EH (cell line): ENCODE measurements around the gene SLC24A4.

ENCODE experiments used
- DNase-seq: peaks from one replicate; pipeline ENCODE4 v3.0.0-alpha.2; 2015; ENCODE audit warnings: low read depth

The SLC24A4 gene

DNA sequence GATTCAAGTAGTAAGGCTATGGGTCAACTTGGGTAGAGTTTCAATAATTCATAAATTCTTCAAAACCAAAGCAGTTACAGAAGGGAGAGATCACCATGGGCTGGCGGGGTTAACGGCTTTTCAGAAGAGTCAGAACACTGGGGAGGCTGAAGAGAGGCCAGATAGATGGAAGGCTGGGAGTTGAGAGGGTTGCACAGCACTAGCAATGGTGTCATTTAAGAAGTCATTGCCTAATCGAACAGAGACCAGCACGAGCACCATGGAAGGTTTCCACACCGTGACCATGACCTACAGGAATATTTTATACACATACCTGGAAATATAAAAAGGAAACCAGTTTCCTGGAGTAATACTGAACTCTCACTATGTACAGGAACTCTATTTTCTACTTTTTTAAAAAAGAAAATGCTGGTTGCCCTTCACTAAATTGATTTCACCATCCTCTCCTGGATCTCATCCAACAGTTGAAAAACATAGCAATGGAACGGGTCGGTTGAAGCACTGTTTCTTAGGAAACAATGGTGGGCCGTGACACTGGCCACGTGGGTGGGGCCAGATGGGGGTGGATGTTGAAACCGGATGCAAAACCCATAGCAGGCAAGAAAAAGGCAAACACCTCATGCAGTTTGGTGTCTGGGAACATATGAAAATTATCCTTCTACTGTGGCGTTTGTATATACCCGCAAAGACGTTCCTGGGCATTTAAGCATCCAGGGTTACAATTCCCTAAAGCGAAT is 152.7 kb downstream of the SLC24A4 start:
- DNase-seq = peak; percentile 29

DNA sequence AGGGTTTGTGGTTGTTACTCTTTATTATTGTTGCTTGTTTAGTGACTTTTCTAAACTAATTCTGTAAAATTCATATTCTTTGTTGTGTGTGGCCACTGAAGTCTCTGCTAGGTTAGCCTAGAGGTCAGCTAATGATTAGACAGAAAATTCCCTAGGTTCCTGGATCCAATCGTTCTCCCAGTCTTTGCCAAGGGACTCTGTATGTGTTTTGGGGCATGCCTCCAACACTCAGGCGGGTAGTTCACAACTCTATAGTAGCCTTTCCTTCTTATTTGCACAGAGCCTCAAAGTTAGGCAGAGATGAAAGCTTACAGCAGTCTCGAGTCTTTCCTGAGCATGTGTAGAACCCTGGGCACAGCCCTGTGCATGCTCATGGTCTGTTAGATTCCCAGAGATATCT is 157.9 kb downstream of the SLC24A4 start:
- no peak for DNase-seq

DNA sequence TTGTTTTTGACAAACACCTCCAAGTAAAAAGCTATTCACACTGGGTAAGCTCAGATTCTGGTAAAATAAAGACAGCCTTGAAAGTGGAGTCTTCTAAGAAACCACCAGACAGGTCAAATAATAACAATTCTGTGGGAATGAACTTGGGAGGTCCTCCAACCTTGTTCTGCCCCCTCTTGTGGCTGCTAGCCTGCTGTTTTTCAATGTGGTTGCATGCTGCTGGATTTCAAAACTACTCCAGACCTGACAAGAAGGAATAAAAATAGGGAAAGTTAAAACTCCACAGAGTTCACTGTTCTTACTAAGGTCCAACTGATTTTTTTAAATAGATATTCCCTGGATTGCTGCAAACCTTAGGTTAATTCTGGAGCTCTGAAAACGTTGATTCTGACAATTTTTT is 158.4 kb downstream of the SLC24A4 start:
- DNase-seq = peak; percentile 56

GRCh38 chr14:92481811-92482555 is 159.0 kb downstream of the SLC24A4 start:
- DNase-seq = no peak

DNA sequence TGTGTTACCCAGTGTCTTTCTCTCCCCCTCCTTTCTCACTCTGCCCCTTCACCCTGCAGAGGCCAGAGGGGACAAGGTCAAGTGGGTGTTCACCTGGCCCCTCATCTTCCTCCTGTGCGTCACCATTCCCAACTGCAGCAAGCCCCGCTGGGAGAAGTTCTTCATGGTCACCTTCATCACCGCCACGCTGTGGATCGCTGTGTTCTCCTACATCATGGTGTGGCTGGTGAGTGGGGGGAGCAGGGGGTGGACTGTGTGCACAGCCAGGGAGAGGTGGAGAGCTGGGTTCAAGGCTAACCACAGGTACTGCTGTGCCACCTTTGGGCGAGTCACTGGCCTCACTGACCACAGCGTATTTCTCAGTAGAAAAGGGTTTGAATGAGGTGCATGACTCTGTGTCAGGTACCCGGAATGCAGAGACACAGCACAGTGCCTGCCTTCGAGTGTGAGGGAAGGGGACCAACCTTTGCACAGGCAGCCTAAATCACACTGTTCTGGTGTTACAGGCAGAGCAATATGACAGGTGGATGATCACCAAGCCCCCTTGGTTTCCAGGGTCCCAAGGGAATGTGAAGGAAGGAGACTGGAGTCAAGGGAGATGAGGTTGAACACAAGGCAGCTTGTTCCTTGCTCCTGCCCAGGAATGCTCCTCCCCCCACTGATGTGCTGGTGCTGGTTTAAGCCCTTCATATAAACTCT is 159.8 kb downstream of the SLC24A4 start:
- DNase-seq = no peak

DNA sequence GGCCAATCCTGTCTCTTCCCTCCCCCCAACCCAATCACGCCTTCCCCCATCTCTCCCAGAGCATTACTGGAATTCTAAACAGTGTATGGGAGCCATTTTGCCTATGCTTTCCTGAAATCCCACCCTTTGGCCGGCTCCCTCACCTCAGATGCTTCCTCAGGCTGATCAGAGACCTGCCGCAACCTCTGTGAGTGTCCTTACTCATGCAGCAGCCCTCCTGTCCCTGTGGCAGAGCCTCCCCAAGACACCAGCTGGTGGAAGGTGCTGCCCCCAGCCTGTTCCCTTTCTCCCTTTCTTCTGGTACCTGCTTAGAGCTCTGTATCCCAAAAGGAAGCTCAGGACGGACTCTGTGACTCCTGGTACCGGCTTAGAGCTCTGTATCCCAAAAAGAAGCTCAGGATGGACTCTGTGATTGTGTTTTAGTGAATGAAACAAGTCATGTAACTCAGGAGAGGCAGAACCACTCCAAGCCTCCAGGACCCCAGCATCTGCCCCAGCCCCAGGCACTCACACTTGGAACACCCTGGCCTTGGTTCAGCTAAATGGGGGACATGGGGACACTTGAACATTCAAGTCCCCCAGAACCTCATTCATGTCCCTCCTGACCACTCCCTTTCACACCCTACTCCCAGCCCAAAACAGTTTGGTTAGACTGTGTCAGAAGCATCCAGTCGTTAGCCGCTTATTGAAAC is 161.3 kb downstream of the SLC24A4 start:
- DNase-seq = no peak

GRCh38 chr14:92486881-92487280 is 163.9 kb downstream of the SLC24A4 start:
- DNase-seq = peak; percentile 62

- peak; percentile 44 for DNase-seq
Observed at GRCh38 chr14:92487513-92488133, 164.7 kb downstream of the SLC24A4 start.

DNA sequence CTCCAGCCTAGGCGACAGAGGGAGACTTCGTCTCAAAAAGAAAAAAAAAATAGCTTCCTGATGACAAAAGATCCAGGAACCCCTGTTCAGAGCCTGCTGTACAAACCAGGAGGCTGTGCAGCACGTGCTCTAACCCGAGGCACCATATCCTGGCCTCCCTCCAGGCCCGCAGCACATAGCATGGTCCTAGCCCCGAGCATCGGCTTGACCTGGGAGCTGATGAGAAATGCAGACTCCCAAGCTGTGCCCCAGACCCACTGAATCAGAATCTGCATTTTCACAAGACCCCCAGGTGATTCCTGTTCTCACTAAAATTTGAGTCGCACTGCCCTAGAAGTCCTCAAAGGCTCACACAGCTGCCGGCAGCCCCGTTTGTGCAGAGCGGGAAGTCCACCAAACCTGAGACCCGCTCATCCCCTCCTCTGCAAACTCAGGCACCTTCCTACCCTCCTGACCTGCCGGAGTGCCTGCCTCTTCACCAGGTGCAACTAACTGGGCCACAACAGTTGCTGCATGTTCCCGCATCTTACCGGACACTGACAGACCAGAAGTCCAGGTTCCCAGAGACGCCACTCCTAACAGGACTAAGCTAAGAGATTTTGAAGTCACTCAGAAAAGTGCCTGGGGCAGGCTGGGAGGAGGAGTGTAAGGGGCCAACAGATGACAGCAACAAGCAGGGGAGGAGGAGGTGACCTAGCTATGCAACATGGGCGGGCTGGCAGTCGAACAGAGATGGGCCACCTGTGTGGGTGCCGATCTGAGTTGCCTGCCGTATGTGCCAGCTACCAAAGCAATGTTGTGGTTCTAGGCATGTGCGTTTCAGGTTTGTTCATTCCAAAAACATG is 166.7 kb downstream of the SLC24A4 start:
- no peak for DNase-seq

GRCh38 chr14:92490239-92490959 is 167.4 kb downstream of the SLC24A4 start:
- DNase-seq = peak; percentile 34

DNA sequence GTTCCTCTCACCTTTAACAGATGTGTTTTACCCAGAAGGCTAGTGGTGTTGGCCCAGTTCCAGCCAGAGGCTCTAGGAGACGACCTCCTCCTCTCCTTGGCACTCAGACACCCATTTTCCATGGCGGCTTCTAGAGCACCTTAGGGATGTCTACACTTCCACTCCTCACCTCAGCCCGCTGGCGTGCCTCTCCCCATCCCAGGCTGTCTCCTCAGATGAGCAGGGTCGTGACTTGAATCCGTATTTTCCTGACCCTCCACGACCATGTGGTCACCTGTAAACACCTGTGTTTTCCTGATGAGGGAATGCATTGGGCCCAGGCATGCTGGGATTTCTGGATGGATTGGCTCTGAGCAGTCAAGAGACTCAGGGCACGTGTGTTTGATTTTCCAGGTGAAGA is 168.8 kb downstream of the SLC24A4 start:
- DNase-seq = no peak

DNA sequence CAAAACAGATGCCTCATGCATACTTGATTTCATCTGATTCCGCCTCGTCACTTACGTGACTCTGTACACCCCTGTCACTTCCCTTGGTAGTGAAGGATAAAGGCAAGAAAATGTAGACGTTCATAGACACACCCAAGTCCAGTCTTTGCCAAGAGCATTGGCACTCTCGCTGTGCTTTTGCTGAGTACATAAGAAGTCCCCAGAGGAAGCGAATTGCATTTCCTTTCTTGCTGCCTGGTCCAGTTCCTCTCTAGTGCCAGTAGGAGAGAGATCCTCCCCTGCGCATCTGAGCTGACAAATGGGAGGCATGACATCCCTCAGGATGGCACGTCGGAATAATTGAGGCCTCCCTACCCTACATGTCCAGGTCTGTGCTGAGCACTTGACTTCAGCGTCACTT is 169.3 kb downstream of the SLC24A4 start:
- no peak for DNase-seq

DNA sequence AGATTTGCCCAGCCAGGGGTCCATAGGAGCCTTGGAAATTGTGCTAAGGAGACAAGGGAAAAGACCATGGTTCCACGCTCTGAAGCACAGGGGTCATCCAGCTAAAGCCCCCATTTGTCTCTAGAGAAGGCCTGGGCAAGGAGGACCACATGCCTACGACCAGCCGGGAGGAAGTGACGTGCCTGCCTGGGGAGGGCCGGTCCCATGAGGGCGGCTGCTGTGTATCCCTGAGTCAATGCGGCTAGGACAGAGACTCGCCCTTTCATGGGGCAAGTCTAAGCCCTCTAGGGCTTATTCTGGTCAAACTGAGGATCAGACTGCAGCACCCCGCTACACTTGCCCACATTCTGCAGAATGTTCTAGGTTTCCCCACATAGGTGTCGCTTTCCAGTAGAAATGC is 170.1 kb downstream of the SLC24A4 start:
- DNase-seq = no peak

- DNase-seq = no peak
Observed at GRCh38 chr14:92493492-92493891, 170.5 kb downstream of the SLC24A4 start.

DNA sequence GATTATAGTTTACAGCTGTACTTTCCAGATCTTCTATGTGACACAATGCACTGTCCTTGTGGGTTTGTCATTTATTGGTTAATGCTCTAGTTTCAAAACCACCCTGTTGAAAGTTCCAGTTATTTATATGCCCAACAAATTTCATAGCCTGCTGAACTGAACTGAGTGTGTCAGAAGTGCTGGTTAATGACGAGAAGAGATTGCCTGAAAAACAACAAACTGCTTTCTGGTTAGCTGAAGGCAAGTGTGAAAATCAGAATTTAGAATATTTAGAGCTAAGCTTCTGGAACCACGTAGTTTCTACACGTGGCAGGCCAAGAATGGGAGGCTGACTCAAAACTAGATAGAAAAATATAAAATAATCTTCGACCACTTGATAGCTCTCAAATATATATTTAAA is 171.5 kb downstream of the SLC24A4 start:
- no peak for DNase-seq

GRCh38 chr14:92495027-92495426 is 172.1 kb downstream of the SLC24A4 start:
- DNase-seq = peak; percentile 60

DNA sequence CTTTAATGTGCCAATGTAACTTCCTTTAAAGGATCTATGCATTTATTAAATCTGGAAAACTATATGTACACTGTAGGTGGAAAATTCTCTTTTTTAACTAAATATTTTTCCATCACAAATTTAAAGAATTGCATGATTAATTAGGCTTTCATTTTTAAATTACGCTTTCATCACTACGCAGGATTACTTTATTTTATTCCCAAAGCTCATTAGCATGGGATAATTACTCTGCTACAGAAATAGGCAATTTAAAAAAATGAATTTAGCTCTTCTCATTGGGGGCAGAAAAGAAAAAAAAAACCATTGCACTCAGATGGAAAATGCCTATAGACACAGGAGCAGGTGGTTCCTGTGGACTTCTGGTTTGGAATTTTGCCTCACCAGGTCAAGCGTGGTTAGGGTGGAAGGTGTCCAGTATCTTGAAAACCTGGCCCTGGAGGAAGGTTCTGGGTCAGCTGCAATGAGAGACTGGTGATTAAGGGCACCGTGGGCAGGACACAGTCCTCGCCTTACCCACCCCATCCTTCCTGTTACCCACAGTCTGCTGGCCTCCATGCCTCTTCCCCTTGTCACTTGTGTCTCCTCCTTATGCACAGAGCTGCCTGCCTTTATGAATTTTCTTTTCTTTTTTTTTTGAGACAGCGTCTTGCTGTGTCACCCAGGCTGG is 173.4 kb downstream of the SLC24A4 start:
- DNase-seq = no peak

GRCh38 chr14:92497391-92497790 is 174.4 kb downstream of the SLC24A4 start:
- no peak for DNase-seq

GRCh38 chr14:92499234-92499633 is 176.3 kb downstream of the SLC24A4 start:
- no peak for DNase-seq

DNA sequence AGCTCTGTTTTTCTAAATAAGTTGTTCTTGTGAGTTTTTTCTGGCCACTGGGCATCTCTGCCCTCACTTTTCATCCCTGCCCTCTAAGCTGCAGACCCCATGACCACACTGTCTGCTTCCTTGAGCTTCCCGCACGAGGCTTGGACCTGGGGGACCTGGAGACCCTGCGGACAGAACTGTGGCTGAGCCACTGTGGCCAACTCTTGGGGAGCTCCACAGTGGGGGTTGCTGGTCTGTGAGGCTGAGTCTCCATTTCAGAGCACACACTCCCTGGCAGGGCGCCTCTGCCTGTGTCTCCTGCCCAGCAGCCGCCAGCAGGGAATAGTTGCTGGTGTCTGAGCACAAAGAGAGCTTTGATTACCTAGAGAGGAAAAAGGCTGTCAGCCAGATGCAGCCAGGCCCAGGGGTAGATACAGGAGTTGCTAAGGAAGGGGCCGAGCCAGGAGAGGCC is 177.6 kb downstream of the SLC24A4 start:
- DNase-seq = no peak
